HCT116 (cell line): ENCODE measurements around the gene CENPP. TPM values are rescaled to one million over a fixed set of nuclear protein-coding genes. Genes with fewer than 3 reads are reported as not detected.

Experiments used
- ATAC-seq: fragments of 200-7000 bp; cut with Tn5 transposase; 2 replicates; pipeline ENCODE4 v1.9.1; 2020; ENCODE audit warnings: mild to moderate bottlenecking, moderate library complexity
- BruUV-seq: library from RNA; stranded (reverse); fragments of 400-500 nt; replicated peaks from 2 replicates; lab custom pipeline; 2021; lab: Mats Ljungman, UMichigan
- CTCF ChIA-PET: fragments of 300-600 bp; sonication (Branson Sonifier 250); formaldehyde crosslinking; loops from one replicate; lab custom pipeline; 2021; ENCODE audit warnings: antibody characterized with exemption; lab: Charles Lee
- POLR2A ChIA-PET: fragments of 300-600, 350-600 bp; sonication (Branson Sonifier 250); formaldehyde crosslinking; loops from one replicate; lab custom pipeline; 2021; ENCODE audit warnings: antibody characterized with exemption; lab: Charles Lee
- RAD21 ChIA-PET, 2 experiments: fragments of 300-600 bp; sonication (Branson Sonifier 250); formaldehyde crosslinking; loops; one replicate each; lab custom pipeline; 2023; ENCODE audit warnings: low total read pairs in 2 of 2; ENCODE audit not compliant: uncharacterized antibody in 2 of 2, unreplicated experiment in 2 of 2, low non-redundant PET in 1 of 2; lab: Charles Lee
- DNase-seq: peaks from one replicate; pipeline ENCODE4 v3.0.0-alpha.2; 2010; ENCODE audit warnings: low read depth, low spot score
- H2AFZ ChIP-seq: fragments of 200-600 bp; shearing (Covaris generic), sonication (generic); 2 replicates; pipeline ENCODE4 v1.6.1; 2017; ENCODE audit warnings: low read depth, mixed run types, mixed read lengths, antibody characterized with exemption, low read length; ENCODE audit not compliant: poor library complexity, severe bottlenecking
- H3K27ac ChIP-seq: 2 replicates; pipeline ENCODE4 v1.5.1; 2012; ENCODE audit warnings: low read depth, low read length
- H3K27me3 ChIP-seq: fragments of 200-600 bp; sonication (generic); 2 replicates; pipeline ENCODE4 v1.6.1; 2016; ENCODE audit warnings: mixed run types, low read length, mixed read lengths; ENCODE audit not compliant: insufficient read depth
- H3K36me3 ChIP-seq, 2 experiments: fragments of 200-500 bp in 1 of 2; fragments of 200-600 bp in 1 of 2; sonication (Bioruptor generic) in 1 of 2; sonication (generic) in 1 of 2; 2 replicates each; pipeline versions ENCODE4 v1.5.1 to v1.6.1; 2014 to 2016; ENCODE audit warnings: low read length in 2 of 2, inconsistent platforms in 1 of 2, mixed read lengths in 1 of 2, mixed run types in 1 of 2; ENCODE audit not compliant: insufficient read depth in 2 of 2, control insufficient read depth in 1 of 2
- H3K4me1 ChIP-seq, 2 experiments: fragments of 200-600 bp in 1 of 2; sonication (generic) in 1 of 2; 2 replicates each; pipeline versions ENCODE4 v1.5.1 to v1.6.1; 2012 to 2017; ENCODE audit warnings: low read length in 2 of 2, inconsistent platforms in 1 of 2, mild to moderate bottlenecking in 1 of 2, mixed read lengths in 1 of 2, mixed run types in 1 of 2, moderate library complexity in 1 of 2; ENCODE audit not compliant: insufficient read depth in 2 of 2, control insufficient read depth in 1 of 2
- H3K4me2 ChIP-seq: fragments of 200-600 bp; sonication (generic); 2 replicates; pipeline ENCODE4 v1.6.1; 2017; ENCODE audit warnings: mixed run types, low read length, mixed read lengths
- H3K4me3 ChIP-seq, 2 experiments: fragments of 200-600 bp in 1 of 2; sonication (generic) in 1 of 2; replicated peaks in 1 of 2; 2 replicates each; pipeline ENCODE4 v1.5.1; 2011 to 2016; ENCODE audit warnings: low read length in 2 of 2, control low read depth in 1 of 2, low read depth in 1 of 2, mild to moderate bottlenecking in 1 of 2, mixed read lengths in 1 of 2, mixed run types in 1 of 2
- H3K79me2 ChIP-seq: fragments of 200-600 bp; sonication (generic); 2 replicates; pipeline ENCODE4 v1.6.1; 2017; ENCODE audit warnings: mild to moderate bottlenecking, mixed run types, low read length, moderate library complexity, mixed read lengths; ENCODE audit not compliant: insufficient read depth
- H3K9ac ChIP-seq: fragments of 200-600 bp; sonication (generic); 2 replicates; pipeline ENCODE4 v1.6.1; 2016; ENCODE audit warnings: low read length, mixed read lengths
- H3K9me2 ChIP-seq: fragments of 200-600 bp; sonication (generic), shearing (Covaris generic); 2 replicates; pipeline ENCODE4 v1.6.1; 2017; ENCODE audit warnings: mixed run types, mild to moderate bottlenecking, moderate library complexity; ENCODE audit not compliant: insufficient read depth
- H3K9me3 ChIP-seq, 2 experiments: fragments of 200-500 bp in 1 of 2; fragments of 200-600 bp in 1 of 2; sonication (Bioruptor generic) in 1 of 2; sonication (generic) in 1 of 2; 2 replicates each; pipeline ENCODE4 v1.6.1; 2014 to 2017; ENCODE audit warnings: low read length in 2 of 2, mixed read lengths in 2 of 2, inconsistent platforms in 1 of 2, low read depth in 1 of 2, mild to moderate bottlenecking in 1 of 2, mixed run types in 1 of 2, moderate library complexity in 1 of 2; ENCODE audit not compliant: control insufficient read depth in 1 of 2, insufficient read depth in 1 of 2
- H4K20me1 ChIP-seq: fragments of 200-600 bp; sonication (generic), shearing (Covaris generic); 2 replicates; pipeline ENCODE4 v1.6.1; 2017; ENCODE audit warnings: mixed run types, mild to moderate bottlenecking, moderate library complexity; ENCODE audit not compliant: insufficient read depth
- CEBPB ChIP-seq: IDR thresholded peaks from 2 replicates; pipeline ENCODE4 v1.6.1; 2012; ENCODE audit warnings: low read depth
- EZH2phosphoT487 ChIP-seq: fragments of 200-600 bp; IDR thresholded peaks from 2 replicates; pipeline ENCODE4 v1.6.1; 2018; ENCODE audit warnings: antibody characterized with exemption, borderline replicate concordance
- JUND ChIP-seq: IDR thresholded peaks from 2 replicates; pipeline ENCODE4 v1.6.1; 2012
- POLR2A ChIP-seq: IDR thresholded peaks from 2 replicates; pipeline ENCODE4 v1.7.0; 2011; ENCODE audit warnings: borderline replicate concordance; ENCODE audit not compliant: insufficient read depth, insufficient read length; ENCODE audit errors: extremely low read depth
- RAD21 ChIP-seq: IDR thresholded peaks from 2 replicates; pipeline ENCODE4 v1.6.1; 2012; ENCODE audit warnings: low read depth, mild to moderate bottlenecking
- YY1 ChIP-seq: IDR thresholded peaks from 2 replicates; pipeline ENCODE4 v1.6.1; 2011; ENCODE audit warnings: low read length, low read depth, moderate library complexity, mild to moderate bottlenecking; ENCODE audit not compliant: insufficient replicate concordance; ENCODE audit errors: extremely low read depth
- ZBTB33 ChIP-seq: IDR thresholded peaks from 2 replicates; pipeline ENCODE4 v1.6.1; 2011; ENCODE audit warnings: mild to moderate bottlenecking, low read length, moderate library complexity; ENCODE audit not compliant: insufficient replicate concordance; ENCODE audit errors: extremely low read depth
- intact Hi-C: fragments of 100-400 bp; cut with micrococcal nuclease; formaldehyde crosslinking; loops from 2 replicates; pipeline ENCODE4 v1.10.0; 2022
- total RNA-seq: library from RNA; stranded (reverse); gene quantifications from one replicate; pipeline ENCODE4 v1.2.1, GENCODE V29; 2021; ENCODE audit not compliant: unreplicated experiment

Gene CENPP
- total RNA-seq, 1 experiment from 2014 or later, result 7.0 TPM

- Histone ChIP-seq H3K27me3 (no peaks in the 10 kb centered on the region), H3K9ac (no peak overlapping the region), H3K79me2 (no peaks in the 10 kb centered on the region), H3K36me3 (no peaks in the 10 kb centered on the region), H3K4me1 (peaks cover 0 to 14% of the 10 kb centered on the region in 2 experiments; a peak in 2 of 4 replicates), H3K27ac (no peak overlapping the region), H3K4me2 (no peak overlapping the region), H3K9me2 (no peaks in the 10 kb centered on the region), H3K9me3 (no peaks in the 10 kb centered on the region), H4K20me1 (no peaks in the 10 kb centered on the region), H3K4me3 (no peak overlapping the region), H2AFZ (no peak overlapping the region)
- no peak for TF ChIP-seq JUND
- TF ChIP-seq POLR2A, result no peak
- no peak for TF ChIP-seq ZBTB33
- no peak for TF ChIP-seq EZH2phosphoT487
- no peak for TF ChIP-seq YY1
- TF ChIP-seq CEBPB, result no peak
- TF ChIP-seq RAD21, result no peak
- ChIA-PET RAD21 (no interaction called here), CTCF (no interaction called here), POLR2A (no interaction called here)
- intact Hi-C loops, result no loop called here
- DNase-seq, result no peak
- no TSS peak for BruUV-seq
- ATAC-seq, result no peak
Measured at GRCh38 chr9:92483627-92484545, 158.1 kb downstream of the CENPP start.
